ENCODE results near the gene CFAP46.
"Not testable (repeated sequence)": the region's sequence is repeated elsewhere in the genome, so short reads cannot be mapped to it uniquely, and the experiment has no call there.

Gene CFAP46

GRCh38 chr10:132979491-132980425, 37.4 kb upstream of the CFAP46 start:
- no peak for FAIRE-seq

- no peak for FAIRE-seq
Observed at GRCh38 chr10:132978542-132978941, 36.2 kb upstream of the CFAP46 start.

- no peak for FAIRE-seq
Observed at GRCh38 chr10:132977807-132978206, 35.4 kb upstream of the CFAP46 start.

- no peak for FAIRE-seq
Observed at GRCh38 chr10:132977076-132977475, 34.7 kb upstream of the CFAP46 start.

- FAIRE-seq, result no peak
Observed at GRCh38 chr10:132975831-132976682, 33.7 kb upstream of the CFAP46 start.

GRCh38 chr10:132974886-132975830, 32.8 kb upstream of the CFAP46 start:
- FAIRE-seq, result no peak

- FAIRE-seq, result no peak
Observed at GRCh38 chr10:132974249-132974796, 32.0 kb upstream of the CFAP46 start.

- FAIRE-seq, result no peak
Observed at GRCh38 chr10:132973903-132974241, 31.5 kb upstream of the CFAP46 start.

GRCh38 chr10:132972986-132973902, 30.9 kb upstream of the CFAP46 start:
- no peak for FAIRE-seq

GRCh38 chr10:132972149-132972985, 30.0 kb upstream of the CFAP46 start:
- FAIRE-seq, result no peak

- FAIRE-seq, result no peak
Observed at GRCh38 chr10:132971448-132972148, 29.2 kb upstream of the CFAP46 start.

- FAIRE-seq, result no peak
Observed at GRCh38 chr10:132970641-132971438, 28.5 kb upstream of the CFAP46 start.

GRCh38 chr10:132967540-132967939, 25.2 kb upstream of the CFAP46 start:
- no peak for FAIRE-seq

- no peak for FAIRE-seq
Observed at GRCh38 chr10:132965411-132966057, 23.2 kb upstream of the CFAP46 start.

- FAIRE-seq, result not testable (repeated sequence)
Observed at GRCh38 chr10:132964707-132965410, 22.5 kb upstream of the CFAP46 start.

- FAIRE-seq, result no peak
Observed at GRCh38 chr10:132964231-132964630, 21.9 kb upstream of the CFAP46 start.

GRCh38 chr10:132963430-132963960, 21.1 kb upstream of the CFAP46 start:
- no peak for FAIRE-seq

Data from TTC549 (cell line).